HCT116 (cell line): ENCODE measurements around the gene CMIP.

Experiments
- CTCF ChIP-seq, 3 experiments: fragments of 200-600 bp in 1 of 3; sonication (generic) in 1 of 3; IDR thresholded peaks in 2 of 3; conservative IDR thresholded peaks in 1 of 3; 2 replicates each; pipeline ENCODE4 v1.5.1; 2012 to 2017; ENCODE audit warnings: low read depth in 2 of 3, low read length in 2 of 3, antibody characterized with exemption in 1 of 3, borderline replicate concordance in 1 of 3, control low read depth in 1 of 3, mild to moderate bottlenecking in 1 of 3, mixed read lengths in 1 of 3, mixed run types in 1 of 3, moderate library complexity in 1 of 3; ENCODE audit not compliant: insufficient read depth in 1 of 3
- EZH2 ChIP-seq: fragments of 200-600 bp; sonication (generic); IDR thresholded peaks from 2 replicates; pipeline ENCODE4 v1.6.1; 2017; ENCODE audit warnings: antibody characterized with exemption, mixed run types
- EZH2phosphoT487 ChIP-seq: fragments of 200-600 bp; IDR thresholded peaks from 2 replicates; pipeline ENCODE4 v1.6.1; 2018; ENCODE audit warnings: antibody characterized with exemption, borderline replicate concordance
- FOSL1 ChIP-seq: IDR thresholded peaks from 2 replicates; pipeline ENCODE4 v1.6.1; 2012; ENCODE audit warnings: low read depth
- POLR2A ChIP-seq: IDR thresholded peaks from 2 replicates; pipeline ENCODE4 v1.7.0; 2011; ENCODE audit warnings: borderline replicate concordance; ENCODE audit not compliant: insufficient read depth, insufficient read length; ENCODE audit errors: extremely low read depth
- POLR2AphosphoS5 ChIP-seq: IDR thresholded peaks from 2 replicates; pipeline ENCODE4 v1.6.1; 2011; ENCODE audit warnings: mild to moderate bottlenecking, low read depth, low read length, moderate library complexity
- RAD21 ChIP-seq: IDR thresholded peaks from 2 replicates; pipeline ENCODE4 v1.6.1; 2012; ENCODE audit warnings: low read depth, mild to moderate bottlenecking
- SIN3A ChIP-seq: IDR thresholded peaks from 2 replicates; pipeline ENCODE4 v1.6.1; 2012; ENCODE audit warnings: low read depth
- SP1 ChIP-seq: IDR thresholded peaks from 2 replicates; pipeline ENCODE4 v1.6.1; 2012; ENCODE audit warnings: low read depth
- TCF7L2 ChIP-seq: IDR thresholded peaks from 2 replicates; pipeline ENCODE4 v1.7.0; 2011; ENCODE audit warnings: borderline replicate concordance, inconsistent platforms; ENCODE audit not compliant: insufficient read depth, insufficient read length; ENCODE audit errors: extremely low read depth

GRCh38 chr16:81720973-81721906 is 276.6 kb downstream of the CMIP start:
- no peak for TF ChIP-seq EZH2phosphoT487
- TF ChIP-seq POLR2AphosphoS5, result no peak
- TF ChIP-seq SP1, result no peak
- TF ChIP-seq CTCF (IDR thresholded peaks at IDR 0.05 in 2 of 3, conservative IDR thresholded peaks at IDR 0.05 in 1 of 3; ENCODE audit: borderline replicate concordance in 1 of 3, insufficient read depth in 1 of 3, low read depth in 2 of 3, low read length in 2 of 3), result no peak
- no peak for TF ChIP-seq SIN3A
- no peak for TF ChIP-seq EZH2
- no peak for TF ChIP-seq TCF7L2
- TF ChIP-seq POLR2A, result no peak
- TF ChIP-seq FOSL1, result no peak
- TF ChIP-seq RAD21, result no peak
